BJ (cell line): ENCODE results near the gene PFDN2. TPM values are rescaled to one million over a fixed set of nuclear protein-coding genes. Genes with fewer than 3 reads are reported as not detected.

Source experiments
- CTCF ChIA-PET: fragments of 350-600 bp; formaldehyde crosslinking; extraction: SDS; loops from one replicate; lab custom pipeline; 2021; ENCODE audit warnings: antibody characterized with exemption, inconsistent platforms; lab: Yijun Ruan, JAX
- POLR2A ChIA-PET: fragments of 300-600 bp; sonication (Branson Sonifier 250); formaldehyde crosslinking; extraction: SDS; loops from one replicate; lab custom pipeline; 2021; ENCODE audit warnings: antibody characterized with exemption; lab: Charles Lee
- DNase-seq: peaks from one replicate; pipeline ENCODE4 v3.0.0-alpha.2; 2011; ENCODE audit warnings: low read depth
- H3K27me3 ChIP-seq: 2 replicates; pipeline ENCODE4 v1.6.0; 2011; ENCODE audit warnings: low read length; ENCODE audit not compliant: control insufficient read depth, insufficient read depth
- H3K36me3 ChIP-seq: 2 replicates; pipeline ENCODE4 v1.5.1; 2011; ENCODE audit warnings: low read length; ENCODE audit not compliant: control insufficient read depth, insufficient read depth
- H3K4me3 ChIP-seq: 2 replicates; pipeline ENCODE4 v1.5.1; 2011; ENCODE audit warnings: low read depth, mild to moderate bottlenecking, control low read depth, low read length
- polyA plus RNA-seq: library from polyadenylated mRNA; depleted of rRNA; stranded (reverse); fragments of >200 nt; gene quantifications from 2 replicates; pipeline ENCODE4 v1.2.3, GENCODE V29; 2011
- TF ChIP-seq, protein P1 (sequence below): IDR thresholded peaks from 2 replicates; pipeline ENCODE4 v1.5.1; 2011; ENCODE audit warnings: low read depth, mild to moderate bottlenecking, control low read depth, inconsistent platforms, low read length, moderate library complexity; ENCODE audit not compliant: insufficient read depth

The PFDN2 gene
- polyA plus RNA-seq, 1 experiment: 32.9 TPM

DNA sequence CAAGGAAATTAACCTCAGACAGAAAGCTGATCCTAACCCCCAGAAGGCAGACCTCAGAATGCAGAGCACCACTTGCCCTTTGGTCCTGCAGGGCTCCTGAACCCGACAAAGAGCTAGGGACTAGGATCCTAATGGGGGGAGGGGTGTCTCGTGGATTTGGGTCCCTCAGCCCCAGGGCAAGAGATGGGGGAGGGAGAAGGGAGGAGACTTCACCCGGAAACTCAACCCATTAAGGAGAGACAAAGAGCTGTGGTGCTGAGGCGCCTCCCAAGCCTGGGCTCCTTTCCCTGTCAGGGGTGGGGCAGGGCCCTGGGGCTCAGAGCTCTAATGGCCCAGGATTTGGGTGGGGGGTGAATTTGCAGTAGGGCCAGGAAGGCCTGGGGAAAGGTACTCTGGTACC lies 31.4 kb downstream of the PFDN2 start:
- H3K36me3 ChIP-seq: no peaks in the 10 kb centered on the region
- POLR2A ChIA-PET: no interaction called here
- no peaks in the 10 kb centered on the region for H3K27me3 ChIP-seq
- TF ChIP-seq, protein P1, sequence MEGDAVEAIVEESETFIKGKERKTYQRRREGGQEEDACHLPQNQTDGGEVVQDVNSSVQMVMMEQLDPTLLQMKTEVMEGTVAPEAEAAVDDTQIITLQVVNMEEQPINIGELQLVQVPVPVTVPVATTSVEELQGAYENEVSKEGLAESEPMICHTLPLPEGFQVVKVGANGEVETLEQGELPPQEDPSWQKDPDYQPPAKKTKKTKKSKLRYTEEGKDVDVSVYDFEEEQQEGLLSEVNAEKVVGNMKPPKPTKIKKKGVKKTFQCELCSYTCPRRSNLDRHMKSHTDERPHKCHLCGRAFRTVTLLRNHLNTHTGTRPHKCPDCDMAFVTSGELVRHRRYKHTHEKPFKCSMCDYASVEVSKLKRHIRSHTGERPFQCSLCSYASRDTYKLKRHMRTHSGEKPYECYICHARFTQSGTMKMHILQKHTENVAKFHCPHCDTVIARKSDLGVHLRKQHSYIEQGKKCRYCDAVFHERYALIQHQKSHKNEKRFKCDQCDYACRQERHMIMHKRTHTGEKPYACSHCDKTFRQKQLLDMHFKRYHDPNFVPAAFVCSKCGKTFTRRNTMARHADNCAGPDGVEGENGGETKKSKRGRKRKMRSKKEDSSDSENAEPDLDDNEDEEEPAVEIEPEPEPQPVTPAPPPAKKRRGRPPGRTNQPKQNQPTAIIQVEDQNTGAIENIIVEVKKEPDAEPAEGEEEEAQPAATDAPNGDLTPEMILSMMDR: no peak
- no peak for DNase-seq
- CTCF ChIA-PET: interaction anchor here (7.5 kb wide), 1 partner anchor 10 kb away, joined by 80 read pairs; the partner anchor contains the start of gene KLHDC9
- no peak overlapping the region for H3K4me3 ChIP-seq

- H3K4me3 ChIP-seq: no peak overlapping the region
- CTCF ChIA-PET: interaction anchor here (1.6 to 7.5 kb wide), 3 partner anchors 12 to 43 kb away, joined by 3 to 80 read pairs (median 6); partner anchors contain the start of gene KLHDC9
- no peaks in the 10 kb centered on the region for H3K27me3 ChIP-seq
- H3K36me3 ChIP-seq: no peaks in the 10 kb centered on the region
- POLR2A ChIA-PET: no interaction called here
- TF ChIP-seq, protein P1: no peak
- no peak for DNase-seq
Measured at GRCh38 chr1:161085165-161085564, 32.7 kb downstream of the PFDN2 start.

DNA sequence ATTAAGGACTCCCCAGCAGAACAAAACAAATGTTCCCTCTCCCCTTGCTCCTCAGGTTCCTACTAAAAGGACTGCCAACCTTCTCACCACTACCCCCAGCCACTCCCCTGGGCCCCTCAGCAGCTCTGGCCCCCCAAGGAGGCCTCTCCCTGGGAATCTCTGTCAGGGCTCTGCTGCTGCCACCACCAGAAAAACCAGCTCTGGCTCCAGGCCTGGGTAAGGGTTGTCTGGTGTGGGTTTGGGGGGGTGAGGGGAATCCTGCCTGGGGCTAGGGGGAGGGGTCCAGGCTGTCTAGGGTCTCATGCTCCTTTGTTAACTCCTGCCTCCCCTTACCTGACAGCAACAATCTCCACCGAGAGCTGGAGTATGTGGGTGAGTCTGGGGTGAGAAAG lies 33.2 kb downstream of the PFDN2 start:
- Histone ChIP-seq H3K4me3 (no peak overlapping the region), H3K36me3 (no peaks in the 10 kb centered on the region), H3K27me3 (no peaks in the 10 kb centered on the region)
- POLR2A ChIA-PET: no interaction called here
- CTCF ChIA-PET: interaction anchor here (1.6 to 7.5 kb wide), 3 partner anchors 12 to 43 kb away, joined by 3 to 80 read pairs (median 6); partner anchors contain the start of gene KLHDC9
- TF ChIP-seq, protein P1: no peak
- DNase-seq: no peak

- POLR2A ChIA-PET: no interaction called here
- DNase-seq: no peak
- CTCF ChIA-PET: interaction anchor here (0.8 to 7.5 kb wide), 5 partner anchors 12 to 44 kb away, joined by 3 to 80 read pairs (median 3); partner anchors contain the start of gene KLHDC9
Measured at GRCh38 chr1:161083748-161084596, 33.9 kb downstream of the PFDN2 start.

More at GRCh38 chr1:161083748-161084596, 33.9 kb downstream of the PFDN2 start:
- no peak overlapping the region for H3K4me3 ChIP-seq
- TF ChIP-seq, protein P1: no peak
- no peaks in the 10 kb centered on the region for H3K36me3 ChIP-seq
- no peaks in the 10 kb centered on the region for H3K27me3 ChIP-seq
